ENCODE data around the gene AIF1L.

Gene AIF1L

DNA sequence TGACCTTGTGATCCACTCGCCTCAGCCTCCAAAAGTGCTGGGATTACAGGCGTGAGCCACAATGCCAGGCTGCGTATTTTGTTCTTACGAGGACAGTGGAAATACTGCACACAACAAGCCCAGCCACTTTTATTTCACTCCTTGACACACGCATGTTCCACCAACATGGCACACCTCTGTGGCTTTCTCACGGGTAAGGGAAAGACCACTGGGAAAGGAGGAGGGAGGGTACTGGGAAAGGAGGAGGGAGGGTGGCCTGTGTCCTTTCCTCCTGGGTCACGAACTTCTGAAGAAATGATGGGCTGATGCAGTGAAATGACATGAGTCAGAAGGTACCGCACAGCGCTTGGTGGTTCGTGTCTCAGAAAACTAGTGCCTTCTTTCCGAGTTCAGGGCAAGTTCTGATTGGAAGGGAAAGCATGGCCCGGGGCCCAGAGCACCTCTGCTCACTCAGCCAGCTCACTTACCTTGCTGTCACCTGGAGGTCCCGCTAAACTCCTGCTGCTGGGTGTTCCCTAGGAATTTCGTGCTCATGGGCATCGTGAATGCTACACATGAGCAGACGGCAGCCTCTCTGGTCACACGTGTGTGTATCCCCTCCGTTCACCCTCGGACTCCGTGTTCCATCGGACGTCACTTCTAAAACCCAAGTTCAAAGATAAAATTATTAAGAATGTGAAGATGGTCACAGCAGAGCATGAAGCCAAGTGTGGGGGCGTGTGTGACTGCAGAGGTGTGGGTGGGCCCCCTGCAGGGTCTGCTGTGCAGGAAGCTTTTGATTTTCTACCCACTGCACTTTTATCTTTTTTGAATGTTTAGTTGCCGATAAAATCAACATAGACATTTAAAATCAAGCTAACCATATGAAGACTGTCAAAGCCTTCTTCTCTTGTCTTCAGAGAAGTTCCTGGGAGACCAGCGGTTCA is 44.5 kb upstream of the AIF1L start:
- no peak overlapping the region for H3K27ac ChIP-seq
- TF ChIP-seq ZFX (IDR thresholded peaks at IDR 0.05): no peak
- TF ChIP-seq, protein P1, sequence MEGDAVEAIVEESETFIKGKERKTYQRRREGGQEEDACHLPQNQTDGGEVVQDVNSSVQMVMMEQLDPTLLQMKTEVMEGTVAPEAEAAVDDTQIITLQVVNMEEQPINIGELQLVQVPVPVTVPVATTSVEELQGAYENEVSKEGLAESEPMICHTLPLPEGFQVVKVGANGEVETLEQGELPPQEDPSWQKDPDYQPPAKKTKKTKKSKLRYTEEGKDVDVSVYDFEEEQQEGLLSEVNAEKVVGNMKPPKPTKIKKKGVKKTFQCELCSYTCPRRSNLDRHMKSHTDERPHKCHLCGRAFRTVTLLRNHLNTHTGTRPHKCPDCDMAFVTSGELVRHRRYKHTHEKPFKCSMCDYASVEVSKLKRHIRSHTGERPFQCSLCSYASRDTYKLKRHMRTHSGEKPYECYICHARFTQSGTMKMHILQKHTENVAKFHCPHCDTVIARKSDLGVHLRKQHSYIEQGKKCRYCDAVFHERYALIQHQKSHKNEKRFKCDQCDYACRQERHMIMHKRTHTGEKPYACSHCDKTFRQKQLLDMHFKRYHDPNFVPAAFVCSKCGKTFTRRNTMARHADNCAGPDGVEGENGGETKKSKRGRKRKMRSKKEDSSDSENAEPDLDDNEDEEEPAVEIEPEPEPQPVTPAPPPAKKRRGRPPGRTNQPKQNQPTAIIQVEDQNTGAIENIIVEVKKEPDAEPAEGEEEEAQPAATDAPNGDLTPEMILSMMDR (conservative IDR thresholded peaks at IDR 0.05): no peak

- H3K27ac ChIP-seq: no peak overlapping the region
- no peak for TF ChIP-seq ZFX (IDR thresholded peaks at IDR 0.05)
- TF ChIP-seq, protein P1 (conservative IDR thresholded peaks at IDR 0.05): no peak
Measured at GRCh38 chr9:131053896-131054295, 42.4 kb upstream of the AIF1L start.

GRCh38 chr9:131056781-131057506 is 39.4 kb upstream of the AIF1L start:
- H3K27ac ChIP-seq: no peak overlapping the region
- no peak for TF ChIP-seq ZFX (IDR thresholded peaks at IDR 0.05)
- TF ChIP-seq, protein P1 (conservative IDR thresholded peaks at IDR 0.05): no peak

DNA sequence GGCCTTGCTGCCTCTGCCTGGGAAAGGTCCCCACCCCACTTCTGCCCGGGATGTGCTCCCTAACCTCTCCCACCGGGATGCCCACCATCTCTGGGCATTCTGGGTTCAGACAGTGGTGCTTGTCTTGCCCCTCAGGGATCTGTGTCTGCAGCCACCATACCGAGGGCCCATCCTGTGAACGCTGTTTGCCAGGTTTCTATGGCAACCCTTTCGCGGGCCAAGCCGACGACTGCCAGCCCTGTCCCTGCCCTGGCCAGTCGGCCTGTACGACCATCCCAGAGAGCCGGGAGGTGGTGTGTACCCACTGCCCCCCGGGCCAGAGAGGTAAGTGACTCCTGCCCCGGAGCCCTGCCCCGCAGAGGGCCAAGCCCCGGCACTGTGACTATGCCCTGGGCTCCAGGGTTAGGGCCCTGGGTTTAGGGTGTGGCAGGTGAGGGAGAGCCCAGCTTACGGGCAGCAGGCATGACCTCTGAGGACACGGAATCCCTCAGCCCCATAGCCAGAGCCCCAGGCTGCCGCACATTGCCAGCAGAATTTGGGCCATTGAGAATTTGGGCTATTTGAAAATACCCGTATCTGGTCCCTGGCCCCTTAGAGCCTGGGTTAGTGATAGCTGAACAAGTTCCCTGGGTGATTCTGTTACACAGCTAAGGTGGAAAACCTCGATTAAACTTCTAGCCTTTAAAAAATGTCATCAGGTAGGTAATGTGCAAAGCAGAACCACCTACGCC is 35.3 kb upstream of the AIF1L start:
- TF ChIP-seq, protein P1 (conservative IDR thresholded peaks at IDR 0.05): no peak
- no peak for TF ChIP-seq ZFX (IDR thresholded peaks at IDR 0.05)
- H3K27ac ChIP-seq: no peak overlapping the region

GRCh38 chr9:131062969-131063368 is 33.4 kb upstream of the AIF1L start:
- TF ChIP-seq ZFX (IDR thresholded peaks at IDR 0.05): no peak
- TF ChIP-seq, protein P1 (conservative IDR thresholded peaks at IDR 0.05): no peak
- H3K27ac ChIP-seq: no peak overlapping the region

DNA sequence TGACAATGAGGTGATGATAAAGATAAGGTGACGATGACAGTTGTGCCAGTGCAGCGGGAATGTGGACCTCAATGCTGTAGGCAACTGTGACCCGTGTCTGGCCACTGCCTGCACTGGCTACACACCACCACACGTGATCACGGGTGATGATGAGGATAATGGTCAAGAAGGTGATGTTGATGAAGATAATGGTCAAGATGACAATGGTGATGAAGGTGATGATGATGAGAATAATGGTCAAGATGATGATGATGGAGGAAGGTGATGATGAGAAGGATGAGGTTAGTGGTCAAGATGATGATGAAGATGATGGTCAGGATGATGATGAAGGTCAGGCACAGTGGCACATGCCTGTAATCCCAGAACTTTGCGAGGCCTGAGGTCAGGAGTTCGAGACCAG is 30.7 kb upstream of the AIF1L start:
- no peak for TF ChIP-seq ZFX (IDR thresholded peaks at IDR 0.05)
- TF ChIP-seq, protein P1 (conservative IDR thresholded peaks at IDR 0.05): no peak
- H3K27ac ChIP-seq: no peak overlapping the region

All from C4-2B (cell line).